Brain microvascular endothelial cell (primary cell): ENCODE data around the gene MAD1L1.
A peak's percentile ranks its signal among the peaks of the same experiment; 100 is the strongest.

Experiments used
- DNase-seq: peaks from one replicate; pipeline ENCODE4 v3.0.0-alpha.2; 2020
- H3K27ac ChIP-seq: fragments of 250-450 bp; sonication (Bioruptor Pico); 2 replicates; pipeline ENCODE4 v1.5.1; 2020; ENCODE audit warnings: mild to moderate bottlenecking, moderate library complexity
- H3K27me3 ChIP-seq: fragments of 250-450 bp; sonication (Bioruptor Pico); replicated peaks from 2 replicates; pipeline ENCODE4 v1.5.1; 2020; ENCODE audit warnings: mild to moderate bottlenecking
- H3K36me3 ChIP-seq: fragments of 250-450 bp; sonication (Bioruptor Pico); replicated peaks from 2 replicates; pipeline ENCODE4 v1.5.1; 2020; ENCODE audit warnings: mild to moderate bottlenecking
- H3K4me3 ChIP-seq: 2 replicates; pipeline ENCODE4 v1.5.1; 2011; ENCODE audit warnings: low read depth, mild to moderate bottlenecking, control low read depth, low read length, moderate library complexity
- in situ Hi-C: cut with HindIII; loops from 2 replicates; pipeline ENCODE4 v1.10.0; 2017; ENCODE audit warnings: low sequenced_read_pairs, low pct_ligation_motif_present
- TF ChIP-seq, protein P1 (sequence below): IDR thresholded peaks from 2 replicates; pipeline ENCODE4 v1.5.1; 2011; ENCODE audit warnings: low read depth, mild to moderate bottlenecking, moderate library complexity, low read length, control low read depth, inconsistent platforms; ENCODE audit errors: missing control alignments

Gene MAD1L1

DNA sequence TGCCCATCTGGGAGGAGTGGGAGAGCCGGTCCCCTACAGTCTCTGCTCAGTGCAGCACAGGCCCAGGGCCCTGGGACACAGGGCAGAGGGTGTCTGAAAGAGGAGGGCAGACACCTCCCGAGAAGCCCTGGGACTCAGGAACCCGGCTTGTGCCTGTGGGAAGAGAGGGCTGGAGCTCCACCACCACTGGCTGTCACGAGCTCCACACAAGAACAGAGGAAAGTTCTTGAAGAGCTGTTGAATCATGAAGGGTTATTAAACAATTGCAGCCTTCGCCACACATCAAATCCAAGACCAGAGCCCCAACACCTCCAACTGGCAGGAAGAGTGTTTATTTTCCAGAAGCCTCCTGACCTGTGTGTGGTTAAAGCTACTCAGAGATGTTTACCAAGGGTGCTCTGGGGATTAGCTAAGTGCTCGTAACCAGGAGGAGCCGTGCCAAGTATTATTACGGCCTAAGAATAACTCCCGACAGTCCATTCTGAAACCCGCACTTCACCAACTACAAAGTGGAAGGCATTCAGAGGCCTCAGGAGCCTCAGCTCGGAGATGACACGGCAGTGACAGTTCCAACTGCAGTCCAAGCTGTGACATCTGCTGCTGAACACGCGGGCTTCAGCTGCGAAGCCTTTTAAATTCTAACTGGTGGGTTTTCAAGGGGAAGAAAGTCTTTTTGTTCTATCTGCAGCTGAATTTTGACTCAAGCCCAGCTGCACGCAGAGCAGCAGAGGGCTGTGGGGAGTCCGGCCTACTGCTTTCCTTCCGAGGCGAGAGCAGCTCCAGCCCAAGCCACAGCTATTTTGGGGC lies 75.1 kb downstream of the MAD1L1 start:
- no peak overlapping the region for H3K4me3 ChIP-seq
- peak overlapping the region; percentile 21 for H3K27ac ChIP-seq
- TF ChIP-seq, protein P1, sequence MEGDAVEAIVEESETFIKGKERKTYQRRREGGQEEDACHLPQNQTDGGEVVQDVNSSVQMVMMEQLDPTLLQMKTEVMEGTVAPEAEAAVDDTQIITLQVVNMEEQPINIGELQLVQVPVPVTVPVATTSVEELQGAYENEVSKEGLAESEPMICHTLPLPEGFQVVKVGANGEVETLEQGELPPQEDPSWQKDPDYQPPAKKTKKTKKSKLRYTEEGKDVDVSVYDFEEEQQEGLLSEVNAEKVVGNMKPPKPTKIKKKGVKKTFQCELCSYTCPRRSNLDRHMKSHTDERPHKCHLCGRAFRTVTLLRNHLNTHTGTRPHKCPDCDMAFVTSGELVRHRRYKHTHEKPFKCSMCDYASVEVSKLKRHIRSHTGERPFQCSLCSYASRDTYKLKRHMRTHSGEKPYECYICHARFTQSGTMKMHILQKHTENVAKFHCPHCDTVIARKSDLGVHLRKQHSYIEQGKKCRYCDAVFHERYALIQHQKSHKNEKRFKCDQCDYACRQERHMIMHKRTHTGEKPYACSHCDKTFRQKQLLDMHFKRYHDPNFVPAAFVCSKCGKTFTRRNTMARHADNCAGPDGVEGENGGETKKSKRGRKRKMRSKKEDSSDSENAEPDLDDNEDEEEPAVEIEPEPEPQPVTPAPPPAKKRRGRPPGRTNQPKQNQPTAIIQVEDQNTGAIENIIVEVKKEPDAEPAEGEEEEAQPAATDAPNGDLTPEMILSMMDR, result no peak
- H3K36me3 ChIP-seq, result no peaks in the 10 kb centered on the region
- H3K27me3 ChIP-seq, result no peaks in the 10 kb centered on the region
- in situ Hi-C loops, result no loop called here
- DNase-seq, result peak; percentile 85

DNA sequence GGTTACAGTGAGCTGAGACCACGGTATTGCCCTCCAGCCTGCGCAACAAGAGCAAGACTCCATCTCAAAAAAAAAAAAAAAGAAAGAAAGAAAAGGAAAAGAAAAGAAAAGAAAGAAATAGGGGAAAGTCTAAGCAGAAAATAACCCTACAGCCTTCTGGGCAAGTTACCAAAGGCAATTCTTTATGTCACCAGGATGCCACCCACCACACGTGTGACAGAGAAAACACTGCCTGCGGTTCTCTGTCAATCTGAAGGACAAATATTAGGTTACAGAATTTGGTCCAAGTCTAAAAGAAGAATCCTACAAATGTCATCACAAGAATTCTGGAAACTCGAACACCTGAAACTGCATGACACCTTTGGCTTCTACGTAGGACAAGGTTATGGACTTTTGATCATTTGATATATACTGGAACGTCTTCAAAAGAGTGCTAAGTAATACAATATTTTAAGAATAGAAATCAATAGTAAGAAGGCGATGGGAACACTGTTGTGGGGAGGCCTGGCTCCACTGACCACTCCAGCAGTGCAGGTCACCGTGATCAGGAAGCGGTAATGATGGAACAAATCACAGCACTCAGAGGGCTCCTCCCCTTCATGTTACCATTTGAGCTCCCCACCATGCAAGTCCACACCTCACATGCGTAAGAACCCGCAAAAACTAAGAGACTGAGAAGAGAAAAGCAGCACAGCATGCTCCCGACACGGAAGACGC lies 75.8 kb downstream of the MAD1L1 start:
- in situ Hi-C loops, result no loop called here
- Histone ChIP-seq H3K27me3 (no peaks in the 10 kb centered on the region), H3K27ac (peak overlapping the region; percentile 16), H3K36me3 (no peaks in the 10 kb centered on the region), H3K4me3 (no peak overlapping the region)
- TF ChIP-seq, protein P1, result no peak
- DNase-seq, result no peak

DNA sequence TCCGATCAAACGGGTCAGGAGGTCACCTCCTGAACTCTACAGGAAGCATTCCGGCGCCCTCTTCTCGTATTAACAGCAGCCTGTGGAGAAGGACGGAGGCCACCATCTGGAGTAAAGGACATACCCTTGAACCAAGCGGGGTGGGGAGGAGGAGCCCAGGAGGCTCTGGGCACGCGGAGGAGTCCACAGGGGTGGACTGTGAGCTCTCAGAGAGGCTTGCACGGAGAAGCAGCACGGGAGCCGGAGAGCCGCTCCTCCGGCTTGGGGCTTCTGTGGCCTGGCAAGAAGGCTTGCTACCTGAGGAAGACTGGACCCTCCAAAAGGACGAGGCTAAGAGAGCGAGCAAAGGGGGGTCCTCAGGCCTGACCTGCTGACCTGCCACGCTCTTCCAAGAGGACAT lies 77.9 kb downstream of the MAD1L1 start:
- H3K4me3 ChIP-seq, result no peak overlapping the region
- in situ Hi-C loops, result no loop called here
- no peaks in the 10 kb centered on the region for H3K27me3 ChIP-seq
- no peak overlapping the region for H3K27ac ChIP-seq
- TF ChIP-seq, protein P1, result no peak
- no peak for DNase-seq
- no peaks in the 10 kb centered on the region for H3K36me3 ChIP-seq

DNA sequence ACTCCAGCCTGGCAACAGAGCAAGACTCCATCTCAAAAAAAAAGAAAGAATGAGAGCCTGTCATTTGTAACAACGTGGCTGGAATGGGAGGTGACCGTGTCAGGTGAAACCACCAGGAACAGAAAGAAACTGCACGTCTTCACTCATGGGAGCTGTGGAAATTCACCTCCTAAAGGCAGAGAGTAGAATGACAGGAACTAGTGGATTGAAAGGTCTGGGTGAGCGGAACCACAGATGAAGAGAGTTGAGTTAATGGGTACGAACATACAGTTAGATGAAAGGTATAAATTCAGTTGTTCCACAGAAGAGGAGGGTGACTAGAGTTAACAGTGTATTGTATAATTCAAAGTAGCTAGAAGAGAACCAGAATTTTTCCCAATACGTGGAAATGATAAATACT lies 78.6 kb downstream of the MAD1L1 start:
- no peak overlapping the region for H3K27ac ChIP-seq
- no peak for DNase-seq
- H3K36me3 ChIP-seq, result no peaks in the 10 kb centered on the region
- in situ Hi-C loops, result no loop called here
- TF ChIP-seq, protein P1, result no peak
- no peak overlapping the region for H3K4me3 ChIP-seq
- no peaks in the 10 kb centered on the region for H3K27me3 ChIP-seq

DNA sequence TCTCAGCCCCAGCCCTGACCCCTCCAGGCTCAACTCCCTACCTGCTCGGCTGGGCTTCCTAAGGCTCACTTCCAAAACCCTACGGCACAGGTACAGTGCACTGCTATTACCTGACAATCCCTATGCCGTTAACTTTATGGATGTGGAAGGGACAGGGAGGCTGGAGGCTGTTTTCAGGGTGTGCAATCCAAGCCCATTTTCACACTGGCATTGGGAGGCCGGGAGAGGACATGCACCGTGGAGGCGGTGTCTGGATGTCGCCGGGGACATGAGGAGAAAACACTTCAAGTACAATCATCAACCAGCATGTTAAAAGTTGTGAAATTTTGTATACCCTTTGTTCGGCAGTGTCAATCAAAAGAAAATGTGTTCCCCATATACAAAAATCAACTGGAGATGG lies 80.1 kb downstream of the MAD1L1 start:
- in situ Hi-C loops, result no loop called here
- Histone ChIP-seq H3K27ac (no peak overlapping the region), H3K36me3 (no peaks in the 10 kb centered on the region), H3K4me3 (no peak overlapping the region), H3K27me3 (no peaks in the 10 kb centered on the region)
- no peak for DNase-seq
- TF ChIP-seq, protein P1, result no peak
